Neuronal stem cell (in vitro differentiated cells): ENCODE data around the gene C19orf47.
"Not testable (repeated sequence)": the region's sequence is repeated elsewhere in the genome, so short reads cannot be mapped to it uniquely, and the experiment has no call there.

ENCODE experiments used
- DNase-seq: peaks from one replicate; pipeline ENCODE4 v3.0.0-alpha.2; 2013; ENCODE audit warnings: low spot score
- H2AFZ ChIP-seq: one replicate; pipeline ENCODE4 v1.6.1; 2013; ENCODE audit warnings: mild to moderate bottlenecking, low read length, inconsistent platforms
- H2AK5ac ChIP-seq: 2 replicates; pipeline ENCODE4 v1.6.1; 2013; ENCODE audit warnings: low read depth, mild to moderate bottlenecking, inconsistent platforms, low read length, moderate library complexity, mixed read lengths
- H2BK120ac ChIP-seq: 2 replicates; pipeline ENCODE4 v1.6.1; 2013; ENCODE audit warnings: low read depth, mild to moderate bottlenecking, inconsistent platforms, low read length, moderate library complexity, mixed read lengths
- H2BK12ac ChIP-seq: one replicate; pipeline ENCODE4 v1.6.1; 2013; ENCODE audit warnings: low read length, inconsistent platforms
- H2BK15ac ChIP-seq: 2 replicates; pipeline ENCODE4 v1.6.1; 2013; ENCODE audit warnings: mild to moderate bottlenecking, low read length, inconsistent platforms, mixed read lengths
- H2BK5ac ChIP-seq: one replicate; pipeline ENCODE4 v1.6.1; 2013; ENCODE audit warnings: inconsistent platforms, mild to moderate bottlenecking, low read length, moderate library complexity
- H3K14ac ChIP-seq: one replicate; pipeline ENCODE4 v1.6.1; 2013; ENCODE audit warnings: low read length, inconsistent platforms
- H3K18ac ChIP-seq: 2 replicates; pipeline ENCODE4 v1.6.1; 2013; ENCODE audit warnings: low read length, inconsistent platforms
- H3K23ac ChIP-seq: 2 replicates; pipeline ENCODE4 v1.6.1; 2013; ENCODE audit warnings: low read depth, mild to moderate bottlenecking, mixed read lengths, low read length, inconsistent platforms; ENCODE audit not compliant: poor library complexity
- H3K27ac ChIP-seq: replicated peaks from 3 replicates; pipeline ENCODE4 v1.5.1; 2013; ENCODE audit warnings: low read length, inconsistent platforms
- H3K27me3 ChIP-seq, 3 experiments: 2 replicates each; pipeline ENCODE4 v1.6.1; 2013; ENCODE audit warnings: low read length in 3 of 3, mild to moderate bottlenecking in 2 of 3, inconsistent platforms in 1 of 3, low read depth in 1 of 3, mixed read lengths in 1 of 3, moderate library complexity in 1 of 3; ENCODE audit not compliant: control insufficient read depth in 3 of 3, insufficient read depth in 3 of 3
- H3K36me3 ChIP-seq, 2 donors: replicated peaks in 1 of 2; 2 replicates each; pipeline ENCODE4 v1.6.1; 2013; ENCODE audit warnings: low read length in 2 of 2; ENCODE audit not compliant: control insufficient read depth in 2 of 2, insufficient read depth in 2 of 2
- H3K4ac ChIP-seq: 2 replicates; pipeline ENCODE4 v1.6.1; 2013; ENCODE audit warnings: inconsistent platforms, mild to moderate bottlenecking, low read length, moderate library complexity
- H3K4me1 ChIP-seq, 2 donors: 1 replicate in 1 of 2; 2 replicates in 1 of 2; pipeline ENCODE4 v1.6.1; 2013; ENCODE audit warnings: low read length in 2 of 2, low read depth in 1 of 2; ENCODE audit not compliant: control insufficient read depth in 2 of 2, insufficient read depth in 1 of 2
- H3K4me2 ChIP-seq: one replicate; pipeline ENCODE4 v1.6.1; 2013; ENCODE audit warnings: mild to moderate bottlenecking, low read length, inconsistent platforms; ENCODE audit not compliant: insufficient read depth, poor library complexity, severe bottlenecking
- H3K4me3 ChIP-seq, 2 donors: 2 replicates each; pipeline ENCODE4 v1.5.1; 2013; ENCODE audit warnings: low read length in 2 of 2, mild to moderate bottlenecking in 2 of 2, inconsistent platforms in 1 of 2, moderate library complexity in 1 of 2
- H3K79me1 ChIP-seq: one replicate; pipeline ENCODE4 v1.6.1; 2013; ENCODE audit warnings: low read depth, mild to moderate bottlenecking, inconsistent platforms, low read length, moderate library complexity
- H3K9ac ChIP-seq: one replicate; pipeline ENCODE4 v1.6.1; 2013; ENCODE audit warnings: mild to moderate bottlenecking, low read depth, low read length, inconsistent platforms; ENCODE audit not compliant: poor library complexity
- H3K9me3 ChIP-seq, 2 donors: replicated peaks in 1 of 2; 2 replicates each; pipeline versions ENCODE3 to v1.6.1; 2013; ENCODE audit warnings: low read length in 2 of 2, mild to moderate bottlenecking in 2 of 2, inconsistent platforms in 1 of 2, low read depth in 1 of 2, mixed read lengths in 1 of 2, moderate library complexity in 1 of 2; ENCODE audit not compliant: control insufficient read depth in 2 of 2, insufficient read depth in 1 of 2
- H4K8ac ChIP-seq: one replicate; pipeline ENCODE4 v1.6.1; 2013; ENCODE audit warnings: low read depth, mild to moderate bottlenecking, inconsistent platforms, low read length, moderate library complexity
- H4K91ac ChIP-seq: one replicate; pipeline ENCODE4 v1.6.1; 2013; ENCODE audit warnings: low read length, low read depth, mild to moderate bottlenecking, inconsistent platforms; ENCODE audit not compliant: poor library complexity
- WGBS, 2 donors: extraction: QIAGEN DNeasy Blood & Tissue Kit; methylation state at CpG; one replicate each; pipeline ENCODE4 v1.1.7; 2013; ENCODE audit warnings: missing lambda C conversion rate in 2 of 2, mixed read lengths in 1 of 2; ENCODE audit not compliant: insufficient read length in 2 of 2, insufficient replicate concordance in 1 of 2; ENCODE audit errors: extremely low coverage in 2 of 2; 5-methylcytosine and 5-hydroxymethylcytosine counted together

C19orf47 gene

DNA sequence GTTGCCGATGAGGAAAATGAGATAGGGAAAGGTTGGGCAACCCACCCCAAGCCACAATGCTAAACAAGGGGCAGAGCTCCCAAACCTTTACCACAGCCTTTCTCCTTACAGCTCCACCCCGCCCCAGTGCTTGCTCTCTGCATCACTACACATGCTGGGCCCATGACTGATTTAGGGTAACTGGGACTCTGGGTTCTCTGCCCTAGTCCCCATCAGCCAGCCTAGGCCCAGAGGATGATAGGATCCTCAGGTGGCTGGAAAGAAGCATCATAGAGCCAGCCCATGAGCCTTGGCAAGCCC, 11.6 kb downstream of the C19orf47 start:
- Histone ChIP-seq H3K36me3 (peaks cover 12 to 60% of the 10 kb centered on the region in 2 donors), H3K27ac (no peak overlapping the region), H3K9ac (no peak overlapping the region), H2BK120ac (no peak overlapping the region), H3K79me1 (peaks cover 3% of the 10 kb centered on the region), H4K8ac (no peak overlapping the region), H3K9me3 (no peaks in the 10 kb centered on the region), H3K4ac (no peak overlapping the region), H2AK5ac (no peak overlapping the region), H3K14ac (no peak overlapping the region), H3K4me1 (no peaks in the 10 kb centered on the region), H3K23ac (no peak overlapping the region), H2BK12ac (no peak overlapping the region), H3K4me3 (no peak overlapping the region), H3K27me3 (peaks cover 0 to 2% (median 0%) of the 10 kb centered on the region in 3 experiments), H2BK15ac (no peak overlapping the region), H3K18ac (no peak overlapping the region), H2AFZ (no peak overlapping the region), H3K4me2 (no peak overlapping the region), H2BK5ac (no peak overlapping the region), H4K91ac (no peak overlapping the region)
- no peak for DNase-seq
- no CpG with 5 or more reads among the region's 2 CpGs for WGBS, 2 donors

DNA sequence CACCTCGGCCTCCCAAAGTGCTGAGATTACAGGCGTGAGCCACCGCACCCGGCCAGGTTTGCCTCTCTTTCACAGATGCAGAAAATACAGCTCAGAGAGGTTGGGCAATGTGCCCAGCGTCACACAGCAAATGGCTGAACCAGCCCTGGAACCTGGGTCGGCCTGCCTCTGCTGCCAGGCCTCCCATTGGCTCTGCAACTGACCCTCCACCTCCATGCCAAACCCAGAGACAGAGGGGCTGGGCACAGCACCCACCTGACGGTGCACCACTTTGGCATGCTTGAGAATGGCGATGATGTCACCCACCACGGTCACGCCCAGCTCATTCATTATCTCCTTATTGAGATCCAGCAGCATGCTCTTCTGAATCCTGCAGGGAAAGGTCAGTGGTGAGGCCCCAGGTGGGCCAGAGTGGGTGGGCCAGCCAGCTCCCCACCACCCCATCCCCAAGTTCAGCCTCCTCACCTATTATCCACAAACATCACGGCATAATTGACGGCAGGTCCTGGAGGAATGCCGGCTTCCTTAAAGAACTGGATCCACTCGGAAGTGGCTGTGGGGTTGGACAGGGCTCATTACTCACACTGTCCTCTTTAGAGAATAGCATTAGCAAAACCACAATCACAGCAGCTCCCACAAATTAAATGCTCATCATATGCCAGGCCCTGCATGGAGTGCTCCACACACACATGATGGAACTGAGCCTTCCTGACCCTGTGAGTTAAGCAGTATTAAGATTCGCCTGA, 12.2 kb downstream of the C19orf47 start:
- DNase-seq = no peak
- H4K8ac ChIP-seq = no peak overlapping the region
- H2BK5ac ChIP-seq = no peak overlapping the region
- H3K9ac ChIP-seq = no peak overlapping the region
- no peak overlapping the region for H3K18ac ChIP-seq
- peak overlapping the region; percentile 76 for H3K4ac ChIP-seq
- no peak overlapping the region for H3K4me2 ChIP-seq
- no peak overlapping the region for H3K23ac ChIP-seq
- WGBS, 2 donors = no CpG with 5 or more reads among the region's 15 CpGs
- no peak overlapping the region for H2BK12ac ChIP-seq
- no peak overlapping the region for H2BK120ac ChIP-seq
- H3K27ac ChIP-seq = no peak overlapping the region
- H2AFZ ChIP-seq = no peak overlapping the region
- H3K27me3 ChIP-seq = peaks cover 0 to 2% (median 0%) of the 10 kb centered on the region in 3 experiments
- no peak overlapping the region for H3K14ac ChIP-seq
- H2AK5ac ChIP-seq = no peak overlapping the region
- H3K4me3 ChIP-seq = no peak overlapping the region
- H3K9me3 ChIP-seq = no peaks in the 10 kb centered on the region
- H3K4me1 ChIP-seq = no peaks in the 10 kb centered on the region
- H2BK15ac ChIP-seq = no peak overlapping the region
- H3K79me1 ChIP-seq = peaks cover 3% of the 10 kb centered on the region
- no peak overlapping the region for H4K91ac ChIP-seq
- H3K36me3 ChIP-seq = peaks cover 14 to 62% of the 10 kb centered on the region in 2 donors

DNA sequence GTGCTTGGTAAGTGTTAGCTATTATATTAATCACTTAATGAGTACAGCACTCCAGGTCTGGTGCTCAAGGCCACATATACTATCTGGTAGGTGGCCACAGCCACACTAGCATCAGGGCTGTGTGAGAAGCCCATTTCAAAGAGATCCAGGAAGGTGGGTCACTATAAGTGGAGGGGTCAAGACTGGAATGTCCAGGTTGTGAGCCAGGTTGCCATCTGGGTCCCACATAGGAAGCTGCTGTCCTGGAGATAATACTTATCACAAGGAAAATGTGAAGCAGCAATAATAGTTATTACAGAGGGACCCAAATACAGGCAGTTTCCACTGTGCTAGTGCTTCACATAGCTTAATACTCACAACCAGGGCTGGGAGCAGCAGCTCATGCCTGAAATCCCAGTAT, 13.1 kb downstream of the C19orf47 start:
- Histone ChIP-seq H3K27me3 (peaks cover 0 to 2% (median 0%) of the 10 kb centered on the region in 3 experiments), H2BK12ac (no peak overlapping the region), H3K4ac (no peak overlapping the region), H2BK120ac (no peak overlapping the region), H2AK5ac (no peak overlapping the region), H3K79me1 (peaks cover 3% of the 10 kb centered on the region), H3K36me3 (peaks cover 17 to 63% of the 10 kb centered on the region in 2 donors), H3K9me3 (no peaks in the 10 kb centered on the region), H3K4me2 (no peak overlapping the region), H4K91ac (no peak overlapping the region), H3K4me1 (no peaks in the 10 kb centered on the region), H4K8ac (no peak overlapping the region), H3K9ac (no peak overlapping the region), H2BK15ac (no peak overlapping the region), H2AFZ (no peak overlapping the region), H3K14ac (no peak overlapping the region), H3K27ac (no peak overlapping the region), H2BK5ac (no peak overlapping the region), H3K18ac (no peak overlapping the region), H3K23ac (no peak overlapping the region), H3K4me3 (no peak overlapping the region)
- no peak for DNase-seq

DNA sequence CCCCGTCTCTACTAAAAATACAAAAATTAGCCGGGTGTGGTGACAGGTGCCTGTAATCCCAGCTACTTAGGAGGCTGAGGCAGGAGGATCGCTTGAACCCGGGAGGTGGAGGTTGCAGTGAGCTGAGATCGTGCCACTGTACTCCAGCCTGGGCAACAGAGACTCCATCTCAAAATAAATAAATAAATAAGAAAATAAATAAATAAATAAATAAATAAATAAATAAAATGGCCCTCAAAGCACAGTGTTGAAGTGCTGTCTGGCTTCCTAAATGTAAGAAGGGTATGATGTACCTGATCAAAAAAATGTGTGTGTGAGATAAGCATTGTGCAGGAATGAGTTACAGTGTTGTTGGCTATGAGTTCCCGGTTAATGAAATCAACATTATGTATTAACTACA, 15.1 kb downstream of the C19orf47 start:
- H3K9me3 ChIP-seq, H2BK120ac ChIP-seq, H2AFZ ChIP-seq, H3K4me3 ChIP-seq, H3K23ac ChIP-seq, H2BK5ac ChIP-seq, H3K79me1 ChIP-seq, DNase-seq, H4K91ac ChIP-seq, H3K4ac ChIP-seq, H3K27ac ChIP-seq, H3K27me3 ChIP-seq, H2BK12ac ChIP-seq, H3K14ac ChIP-seq, H4K8ac ChIP-seq, H3K4me2 ChIP-seq, H3K9ac ChIP-seq, H3K4me1 ChIP-seq, H2BK15ac ChIP-seq, H2AK5ac ChIP-seq, H3K18ac ChIP-seq: not testable (repeated sequence)
- peaks cover 24 to 72% of the 10 kb centered on the region in 2 donors for H3K36me3 ChIP-seq
- no CpG with 5 or more reads among the region's 6 CpGs for WGBS, 2 donors
